GM12864 (cell line): ENCODE measurements around the gene MAP4K5.

Experiments used
- DNase-seq: peaks from one replicate; pipeline ENCODE4 v3.0.0-alpha.2; 2011; ENCODE audit warnings: low read depth
- H3K4me3 ChIP-seq: 2 replicates; pipeline ENCODE4 v1.5.1; 2011; ENCODE audit warnings: mild to moderate bottlenecking, low read depth, low read length, control low read depth
- TF ChIP-seq, protein P1 (sequence below): IDR thresholded peaks from 2 replicates; pipeline ENCODE4 v1.5.1; 2011; ENCODE audit warnings: low read depth, mild to moderate bottlenecking, moderate library complexity, low read length, control low read depth, inconsistent platforms; ENCODE audit errors: missing control alignments

The MAP4K5 gene

DNA sequence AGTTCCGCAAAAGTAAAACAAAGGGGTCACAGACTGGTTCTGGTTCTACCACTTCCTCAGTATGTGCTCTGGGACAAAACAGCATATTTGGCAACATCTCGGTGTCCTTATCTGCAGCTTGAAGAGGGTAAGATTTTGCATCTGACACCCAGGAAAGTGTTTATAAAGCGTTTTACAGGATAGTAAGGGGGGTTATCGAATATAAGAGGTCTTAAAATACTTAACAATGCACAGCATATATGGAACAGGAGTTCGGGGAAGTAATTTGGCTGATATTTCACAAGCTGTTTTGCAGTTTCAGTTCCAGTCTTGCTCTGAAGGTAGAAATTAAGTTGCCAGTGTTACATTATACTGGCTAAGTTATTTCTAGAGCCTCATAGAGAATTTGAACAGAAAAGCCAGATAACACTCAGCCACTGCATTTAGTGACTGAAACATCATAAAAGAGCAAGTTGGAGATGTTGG lies 904 bp upstream of the MAP4K5 start:
- DNase-seq, result no peak
- H3K4me3 ChIP-seq, result peak overlapping the region; percentile 95
- TF ChIP-seq, protein P1, sequence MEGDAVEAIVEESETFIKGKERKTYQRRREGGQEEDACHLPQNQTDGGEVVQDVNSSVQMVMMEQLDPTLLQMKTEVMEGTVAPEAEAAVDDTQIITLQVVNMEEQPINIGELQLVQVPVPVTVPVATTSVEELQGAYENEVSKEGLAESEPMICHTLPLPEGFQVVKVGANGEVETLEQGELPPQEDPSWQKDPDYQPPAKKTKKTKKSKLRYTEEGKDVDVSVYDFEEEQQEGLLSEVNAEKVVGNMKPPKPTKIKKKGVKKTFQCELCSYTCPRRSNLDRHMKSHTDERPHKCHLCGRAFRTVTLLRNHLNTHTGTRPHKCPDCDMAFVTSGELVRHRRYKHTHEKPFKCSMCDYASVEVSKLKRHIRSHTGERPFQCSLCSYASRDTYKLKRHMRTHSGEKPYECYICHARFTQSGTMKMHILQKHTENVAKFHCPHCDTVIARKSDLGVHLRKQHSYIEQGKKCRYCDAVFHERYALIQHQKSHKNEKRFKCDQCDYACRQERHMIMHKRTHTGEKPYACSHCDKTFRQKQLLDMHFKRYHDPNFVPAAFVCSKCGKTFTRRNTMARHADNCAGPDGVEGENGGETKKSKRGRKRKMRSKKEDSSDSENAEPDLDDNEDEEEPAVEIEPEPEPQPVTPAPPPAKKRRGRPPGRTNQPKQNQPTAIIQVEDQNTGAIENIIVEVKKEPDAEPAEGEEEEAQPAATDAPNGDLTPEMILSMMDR, result no peak

DNA sequence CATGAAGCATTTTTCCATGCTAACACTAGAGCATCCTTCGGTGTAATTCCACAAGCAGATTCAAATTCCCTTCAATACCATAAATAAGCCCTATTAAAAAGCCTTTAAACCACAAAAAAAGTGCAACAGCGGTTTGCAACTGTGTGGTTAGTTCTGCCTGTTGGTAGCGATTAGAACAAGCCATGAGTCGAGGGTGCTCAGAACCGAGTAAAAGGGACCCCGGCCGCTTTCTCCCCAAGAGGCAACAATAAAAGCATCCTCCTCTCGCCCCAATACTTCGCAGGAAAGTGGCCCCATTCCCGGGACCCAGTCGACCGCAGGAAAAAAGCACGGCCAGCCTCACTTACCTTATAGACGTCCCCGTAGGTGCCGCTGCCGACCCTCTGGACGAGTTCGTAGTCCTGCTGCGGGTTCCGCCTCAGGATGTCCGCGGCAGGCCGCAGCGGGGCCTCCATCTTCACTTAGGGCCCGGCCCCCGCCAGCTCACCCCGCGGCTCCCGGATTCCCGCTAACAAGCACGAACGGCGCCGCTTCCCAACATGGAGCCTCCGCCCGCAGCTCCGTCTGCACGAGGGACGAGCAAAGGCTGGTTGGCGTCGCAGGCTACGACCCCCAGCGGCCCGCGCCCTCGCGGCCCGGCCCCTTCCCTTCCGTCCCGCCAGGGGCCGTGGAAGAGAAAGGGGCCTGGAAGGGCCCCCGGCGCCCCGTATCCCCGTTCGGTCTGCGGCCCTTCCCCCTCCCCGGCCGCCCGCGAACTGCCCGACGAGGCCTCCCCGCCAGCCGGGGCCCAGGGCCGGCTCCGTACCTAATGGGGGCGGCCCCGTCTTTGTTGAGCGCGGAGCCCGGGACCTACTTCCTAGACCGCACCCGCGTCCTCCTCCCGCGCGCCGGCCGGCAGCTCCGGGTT lies 521 bp downstream of the MAP4K5 start:
- H3K4me3 ChIP-seq, result peak overlapping the region; percentile 95
- TF ChIP-seq, protein P1, result no peak
- no peak for DNase-seq

DNA sequence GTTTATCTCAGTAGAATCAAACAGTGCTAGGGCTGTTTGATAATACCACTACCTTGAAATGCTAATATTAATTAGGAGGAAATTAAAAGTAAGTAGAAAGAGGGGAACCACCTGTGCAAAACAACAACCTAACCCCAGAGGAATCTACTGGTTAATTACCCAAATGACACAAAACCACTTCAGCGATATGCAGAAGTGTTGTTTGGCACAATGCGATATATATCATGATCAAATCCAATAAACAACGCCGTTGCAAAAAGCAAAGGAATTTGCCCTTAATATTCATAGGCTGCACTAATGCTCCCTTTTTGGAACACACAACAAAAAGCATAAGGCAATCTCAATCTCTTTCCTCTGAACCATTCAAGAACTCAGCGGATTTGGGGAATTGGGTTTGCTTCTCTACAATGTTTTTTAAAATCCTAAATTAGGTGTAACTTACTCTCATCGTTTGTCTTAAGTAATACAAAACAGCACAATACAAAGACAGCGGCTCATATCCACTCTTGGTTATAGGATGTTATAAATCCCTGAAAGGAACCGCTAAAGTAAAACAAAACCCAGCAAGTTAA lies 1.5 kb downstream of the MAP4K5 start:
- no peak for DNase-seq
- TF ChIP-seq, protein P1, result no peak
- H3K4me3 ChIP-seq, result peak overlapping the region; percentile 95; the same call in 1 of the 2 replicates

DNA sequence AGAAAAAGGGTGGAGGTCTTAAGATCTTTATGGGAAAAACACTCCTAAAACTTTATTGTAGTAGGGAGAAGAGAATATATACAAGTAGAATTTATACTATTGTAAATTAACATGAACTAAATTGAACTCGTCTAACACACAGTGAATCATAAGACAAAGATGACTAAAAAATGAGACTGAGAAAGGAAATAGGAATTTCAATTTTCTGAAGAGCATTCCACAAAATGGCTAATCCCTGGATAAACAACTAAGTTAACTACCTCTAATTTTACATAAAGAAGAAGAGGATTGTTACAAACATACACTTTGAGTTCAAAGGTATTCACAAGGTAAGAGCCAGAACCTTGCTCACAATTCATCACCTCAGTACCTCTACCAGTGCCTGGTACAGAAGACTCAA lies 2.0 kb downstream of the MAP4K5 start:
- no peak overlapping the region for H3K4me3 ChIP-seq
- no peak for DNase-seq
- TF ChIP-seq, protein P1, result no peak

DNA sequence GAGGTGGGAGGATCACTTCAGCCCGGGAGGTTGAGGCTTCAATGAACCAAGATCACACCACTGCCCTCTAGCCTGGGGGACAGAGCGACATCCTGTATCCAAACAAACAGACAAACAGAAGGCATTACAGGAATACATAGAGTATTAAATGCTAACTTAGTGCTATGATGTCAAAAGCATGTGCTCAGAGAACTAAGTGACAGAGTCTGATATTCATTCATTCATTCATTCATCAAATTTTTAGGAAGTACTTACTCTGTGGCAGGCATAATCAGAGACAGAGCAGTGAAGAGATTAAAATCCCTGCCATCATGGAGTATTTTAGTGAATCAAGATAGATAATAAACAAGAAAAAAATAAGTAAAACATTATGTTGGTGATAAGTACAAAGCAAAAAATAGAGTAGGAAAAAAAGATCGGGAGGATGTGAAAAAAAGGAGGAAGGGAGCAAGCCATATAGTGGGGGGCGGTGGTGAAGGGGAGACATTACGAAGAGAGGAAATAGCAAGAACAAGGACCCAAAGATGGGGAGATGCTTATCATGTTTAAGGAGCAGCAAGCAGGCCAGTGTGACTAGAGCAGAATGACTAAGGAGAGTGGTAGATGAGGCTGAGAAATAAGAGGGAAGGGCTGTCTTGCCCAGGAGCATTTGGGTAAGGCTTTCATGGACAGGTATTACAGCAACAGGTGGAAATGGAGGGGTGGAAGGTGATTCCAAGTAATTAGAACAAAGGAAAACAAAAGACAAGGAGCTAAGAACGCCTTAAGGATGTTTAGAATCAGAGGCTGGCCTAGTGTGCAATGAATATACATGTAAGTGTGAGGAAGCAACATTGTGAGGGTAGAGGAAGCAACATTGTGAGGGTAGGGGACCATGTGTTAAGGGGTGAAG lies 2.8 kb downstream of the MAP4K5 start:
- H3K4me3 ChIP-seq, result no peak overlapping the region
- TF ChIP-seq, protein P1, result no peak
- DNase-seq, result no peak

DNA sequence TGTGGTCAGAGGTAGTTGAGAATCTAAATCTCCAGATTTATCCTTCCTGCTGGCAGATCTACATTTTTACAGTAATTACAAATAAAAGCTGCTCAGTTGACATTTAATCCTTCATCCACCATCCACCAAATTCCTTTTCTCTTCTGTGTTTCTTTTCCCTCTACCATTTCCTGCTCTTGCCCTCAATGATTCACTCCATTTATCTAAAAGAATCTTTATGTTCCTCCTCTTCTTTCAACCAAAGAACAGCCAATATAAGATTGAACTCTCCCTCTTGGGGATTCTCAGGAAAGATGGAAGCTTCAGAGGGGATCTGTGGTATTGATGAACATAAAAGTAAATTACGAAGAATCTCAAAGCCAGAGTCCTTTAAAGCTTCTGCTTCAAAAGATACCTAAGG lies 4.4 kb downstream of the MAP4K5 start:
- TF ChIP-seq, protein P1, result no peak
- no peak for DNase-seq
- H3K4me3 ChIP-seq, result no peak overlapping the region
